Medulla oblongata (tissue), 1 donor: ENCODE data around the gene SKP1.
"Not testable (repeated sequence)": the region's sequence is repeated elsewhere in the genome, so short reads cannot be mapped to it uniquely, and the experiment has no call there.

ENCODE experiments used
- DNase-seq: peaks from one replicate; pipeline ENCODE4 v3.0.0-alpha.2; 2015; ENCODE audit errors: extremely low spot score

The SKP1 gene

DNA sequence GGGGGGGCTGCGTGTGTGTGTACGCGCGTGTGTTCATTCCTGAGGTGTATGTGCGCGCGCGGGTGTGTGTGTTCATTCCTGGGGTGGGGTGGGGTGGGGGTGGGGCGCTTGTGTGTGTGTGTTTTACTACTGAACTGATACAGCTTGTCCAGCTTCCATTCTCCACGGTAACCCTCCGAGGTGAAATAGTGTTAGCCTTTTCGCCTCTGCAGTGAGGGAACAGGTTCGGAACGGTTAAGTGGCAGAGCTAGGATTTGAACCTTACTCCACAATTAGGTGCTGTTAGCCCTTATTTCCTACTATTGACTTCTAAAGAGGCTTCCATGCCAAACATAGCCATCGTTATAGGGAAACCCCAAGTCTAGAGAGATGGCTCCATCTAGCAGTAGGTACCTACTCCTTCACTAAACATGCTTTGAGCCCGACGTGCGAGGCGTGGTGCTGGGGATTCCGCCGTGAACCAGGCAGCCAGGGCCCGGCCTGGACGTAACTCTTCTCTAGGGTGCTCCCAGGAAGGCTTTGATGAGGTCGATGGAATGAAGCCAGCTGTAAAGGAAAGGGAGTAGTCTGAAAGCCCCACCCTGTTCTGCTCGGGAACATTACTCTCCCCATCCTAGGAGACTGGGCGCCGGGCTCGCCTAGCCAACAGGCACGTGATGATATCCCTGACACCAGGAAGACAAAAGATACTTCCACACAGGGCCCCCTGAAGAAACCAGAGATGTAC lies 782 bp upstream of the SKP1 start:
- no peak for DNase-seq

- no peak for DNase-seq
Observed at GRCh38 chr5:134175921-134176510, 734 bp downstream of the SKP1 start.

DNA sequence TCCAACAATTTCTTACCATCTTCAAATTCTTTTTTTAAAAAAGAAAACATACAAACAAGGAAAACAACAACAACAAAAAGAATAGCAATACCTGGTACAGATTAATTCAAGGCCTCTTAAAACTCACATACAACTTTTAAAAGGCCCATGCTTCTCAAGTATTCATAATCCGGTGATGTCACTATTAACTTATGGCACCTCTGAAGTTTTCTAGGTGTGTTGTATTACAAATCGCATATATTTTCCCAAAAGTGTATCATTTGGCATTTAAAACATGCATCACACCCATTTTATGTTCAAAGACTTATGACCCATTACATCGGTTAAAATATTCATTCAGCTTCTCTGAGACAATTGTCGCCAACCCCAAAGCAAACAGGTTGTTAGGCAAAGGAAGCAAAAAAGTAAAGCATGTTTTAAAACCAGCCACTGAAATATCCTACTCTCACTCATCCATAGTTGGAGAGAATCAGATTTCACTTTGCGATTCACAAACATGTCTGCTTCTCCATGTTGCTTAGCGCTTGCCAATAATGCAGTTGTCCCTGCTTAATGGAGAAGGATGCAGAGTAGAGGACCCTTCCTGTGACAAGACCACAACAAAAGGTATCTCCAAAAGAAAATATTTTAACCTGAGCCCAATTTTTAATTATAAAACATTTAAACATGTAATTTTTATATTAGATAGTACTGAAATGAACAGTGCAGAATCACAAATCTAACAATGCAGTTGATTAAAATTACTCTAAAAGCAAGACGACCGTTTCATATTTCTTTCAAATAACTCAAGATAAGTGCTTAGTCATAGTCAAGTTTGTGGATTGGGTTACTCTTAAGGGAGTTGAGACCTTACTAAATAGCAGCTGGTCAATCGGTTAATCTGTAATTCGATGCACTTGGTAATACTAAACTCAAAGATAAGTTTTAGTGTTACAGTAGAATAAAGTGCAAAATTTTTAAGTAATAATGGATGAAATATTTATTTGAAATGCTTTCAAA lies 1.6 kb downstream of the SKP1 start:
- no peak for DNase-seq

GRCh38 chr5:134171972-134172371 lies 4.8 kb downstream of the SKP1 start:
- DNase-seq, result peak; percentile 43

- DNase-seq, result no peak
Observed at GRCh38 chr5:134162592-134162991, 14.2 kb downstream of the SKP1 start.

GRCh38 chr5:134161513-134162395 lies 15.0 kb downstream of the SKP1 start:
- DNase-seq, result no peak

GRCh38 chr5:134153657-134154056 lies 23.1 kb downstream of the SKP1 start:
- DNase-seq, result no peak

- DNase-seq, result no peak
Observed at GRCh38 chr5:134153241-134153640, 23.5 kb downstream of the SKP1 start.

- not testable (repeated sequence) for DNase-seq
Observed at GRCh38 chr5:134152173-134152832, 24.4 kb downstream of the SKP1 start.

DNA sequence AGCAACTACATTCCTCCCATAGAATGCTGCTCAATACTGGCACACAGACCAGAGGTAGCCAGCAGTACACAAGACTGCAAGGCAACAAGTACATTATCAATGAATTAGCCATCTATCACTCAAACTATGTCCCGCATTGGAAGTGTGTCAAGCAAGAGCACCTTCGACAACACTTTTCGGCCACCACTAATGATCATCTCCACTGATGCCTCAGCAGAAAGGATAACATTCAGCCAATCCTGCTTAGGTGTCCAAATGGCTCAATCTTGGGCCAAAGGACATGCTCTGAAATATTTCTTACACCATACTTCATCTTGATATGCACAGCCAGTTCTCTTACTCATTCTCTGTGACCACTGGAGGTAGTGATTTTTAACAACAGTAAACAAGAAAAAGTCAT lies 25.0 kb downstream of the SKP1 start:
- DNase-seq, result no peak

DNA sequence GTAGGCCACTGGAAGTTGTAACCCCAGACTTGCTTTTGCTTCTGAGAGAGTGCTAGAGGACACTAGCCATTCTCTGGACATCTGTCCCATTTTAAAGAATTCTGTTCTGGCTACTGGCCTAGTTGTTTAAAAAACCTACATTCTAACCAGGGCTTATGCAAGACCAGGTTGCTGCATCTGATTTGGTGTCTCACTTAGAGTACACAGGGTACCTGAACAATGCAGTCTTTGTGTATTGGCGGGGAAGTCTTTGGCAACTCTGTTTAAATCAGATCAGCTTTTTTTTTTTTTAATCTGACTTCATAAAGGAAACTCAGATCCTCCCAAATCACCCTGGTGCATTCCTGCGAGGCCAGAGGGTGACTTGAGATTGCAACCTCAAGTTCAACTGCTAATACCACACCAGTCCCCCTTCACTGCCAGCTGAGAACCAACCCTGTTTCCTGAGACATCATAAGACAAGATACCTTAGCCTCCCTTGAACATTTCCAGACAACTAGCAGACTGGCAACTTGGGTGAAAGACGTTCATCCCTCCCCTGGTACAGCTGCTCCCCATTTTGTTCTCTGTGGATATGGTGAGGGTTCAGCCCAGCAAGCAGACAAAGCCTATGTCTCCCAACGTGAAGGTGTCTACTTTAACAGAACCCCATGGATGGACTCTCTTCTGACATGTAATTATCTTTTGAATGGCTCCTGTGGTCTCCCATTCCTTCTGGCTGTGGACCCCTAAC lies 27.0 kb downstream of the SKP1 start:
- DNase-seq, result peak; percentile 58

GRCh38 chr5:134148986-134149539 lies 27.7 kb downstream of the SKP1 start:
- no peak for DNase-seq

GRCh38 chr5:134148316-134148715 lies 28.4 kb downstream of the SKP1 start:
- DNase-seq, result no peak

DNA sequence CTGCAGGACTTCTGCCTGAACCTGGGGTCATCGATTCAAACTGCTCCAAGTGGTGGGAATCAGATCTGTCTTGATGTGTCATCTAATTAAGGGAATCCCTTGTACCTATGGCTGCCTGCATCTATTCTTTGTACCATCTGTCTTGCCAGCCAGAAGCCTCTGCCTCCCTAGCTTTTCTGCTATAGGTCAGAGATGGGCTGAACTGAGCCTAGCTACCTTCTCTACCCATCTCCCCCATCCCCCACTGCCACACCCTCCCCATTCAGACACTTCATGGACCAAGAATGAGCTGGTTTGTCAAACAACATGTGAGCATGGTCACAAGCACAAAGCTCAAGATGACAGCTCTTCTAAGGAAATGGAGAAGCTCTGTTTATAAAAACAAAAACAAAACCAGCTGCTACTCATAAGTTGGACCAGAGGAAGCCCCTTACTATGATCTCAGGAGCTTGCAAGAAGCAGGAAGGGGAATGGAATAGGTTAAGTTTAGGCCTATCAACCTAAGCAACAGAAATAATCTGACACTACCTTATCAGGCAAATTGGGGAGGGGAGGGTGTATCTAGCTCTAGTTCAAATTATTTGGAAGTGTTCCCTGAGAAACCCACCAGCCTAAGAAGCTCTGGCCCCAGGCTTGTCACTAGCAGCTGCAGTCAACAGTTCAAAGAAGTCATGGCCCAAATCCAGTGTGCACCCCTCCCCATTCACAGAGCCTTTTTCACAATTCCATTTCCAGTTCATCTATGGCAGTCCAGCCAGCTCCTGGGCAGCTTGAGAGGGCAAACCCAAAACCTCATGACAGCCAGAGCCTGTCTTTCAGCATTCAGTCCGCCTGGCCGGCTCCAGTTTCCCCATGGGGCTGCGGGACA lies 29.9 kb downstream of the SKP1 start:
- DNase-seq, result peak; percentile 39

DNA sequence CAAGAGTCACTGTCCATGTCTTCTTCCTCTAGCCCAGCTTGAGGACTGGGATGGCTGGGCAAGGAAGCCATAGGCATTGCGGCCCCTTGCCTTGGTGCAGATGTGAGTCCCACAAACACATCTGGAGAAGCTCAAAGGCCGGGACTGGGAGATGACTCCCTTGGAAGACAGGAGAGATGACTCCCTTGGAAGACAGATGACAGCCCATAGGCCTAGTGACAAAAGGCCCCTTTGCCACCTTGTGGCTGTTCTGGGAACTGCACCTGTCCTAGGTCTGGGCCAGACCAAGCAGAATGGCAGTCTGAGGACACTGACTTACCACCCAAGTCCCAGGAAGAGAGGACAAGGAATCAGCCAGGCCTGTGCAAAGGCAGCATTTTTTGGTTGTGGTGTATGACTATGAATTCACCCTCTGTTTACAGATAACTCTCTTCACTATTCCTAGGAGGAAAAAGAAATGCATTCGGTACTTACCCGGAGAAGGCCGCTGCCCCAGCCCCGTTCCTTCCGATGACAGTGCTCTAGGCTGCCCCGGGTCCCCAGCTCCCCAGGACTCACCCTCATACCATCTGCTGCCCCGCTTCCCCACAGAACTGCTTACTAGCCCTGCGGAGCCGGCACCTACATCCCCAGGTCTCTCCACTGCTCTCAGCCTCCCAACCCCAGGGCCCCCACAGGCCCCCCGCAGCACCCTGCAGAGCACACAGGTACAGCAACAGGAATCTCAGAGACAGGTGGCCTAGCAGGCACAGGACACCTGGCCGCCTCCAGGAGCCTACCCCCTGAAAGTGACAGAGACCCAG lies 30.8 kb downstream of the SKP1 start:
- DNase-seq, result peak; percentile 91

DNA sequence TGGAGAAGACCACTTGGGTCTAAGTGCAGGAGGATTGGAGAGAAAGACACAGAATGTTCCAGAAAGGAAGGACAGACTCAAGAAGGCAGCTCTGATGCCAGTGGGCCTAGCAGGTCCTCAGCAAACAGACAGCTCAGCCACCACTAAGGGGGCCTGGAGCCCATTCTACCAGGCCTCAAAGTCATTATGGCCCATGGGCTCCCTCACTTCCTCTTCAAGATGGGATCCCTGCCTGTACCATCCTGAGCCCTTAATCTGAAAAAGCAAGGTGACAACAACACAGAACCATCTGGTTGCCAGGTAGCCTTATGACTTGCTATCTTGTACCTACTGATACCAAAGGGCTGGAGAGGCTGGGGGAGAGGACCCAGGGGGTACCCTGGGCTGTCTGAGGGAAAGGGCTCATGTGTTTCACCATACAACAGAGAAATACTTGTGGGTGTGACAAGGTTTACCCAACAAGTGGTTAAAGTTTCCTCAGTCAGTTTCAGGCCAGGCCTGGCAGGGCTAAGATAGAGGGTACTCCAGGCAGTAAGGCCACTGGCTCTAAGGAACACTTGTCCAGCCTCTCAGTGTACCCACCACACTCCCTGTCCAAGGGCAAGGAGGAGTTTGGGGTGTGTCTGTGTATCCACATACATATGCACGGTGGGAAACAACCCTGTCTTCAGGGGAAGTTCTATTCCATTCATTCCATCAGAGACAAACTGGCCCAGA lies 31.6 kb downstream of the SKP1 start:
- no peak for DNase-seq
